Psoas muscle (tissue), 8 donors: ENCODE data around the gene GRB10. TPM values are rescaled to one million over a fixed set of nuclear protein-coding genes. Genes with fewer than 3 reads are reported as not detected.
A peak's percentile ranks its signal among the peaks of the same experiment; 100 is the strongest.
"Not testable (repeated sequence)": the region's sequence is repeated elsewhere in the genome, so short reads cannot be mapped to it uniquely, and the experiment has no call there.

Experiments
- ATAC-seq, 4 donors: fragments of 200-7000 bp; cut with Tn5 transposase; one replicate each; pipeline ENCODE4 v1.9.1; 2020; ENCODE audit warnings: moderate library complexity in 3 of 4, mild to moderate bottlenecking in 2 of 4
- DNase-seq, 2 donors: peaks; one replicate each; pipeline ENCODE4 v3.0.0-alpha.2; 2020
- H3K27ac ChIP-seq: fragments of 200-600 bp; one replicate; pipeline ENCODE4 v1.8.0; 2022
- H3K27me3 ChIP-seq, 3 donors: fragments of 200-600 bp in 1 of 3; one replicate each; pipeline versions ENCODE4 v1.6.1 to v1.8.0; 2013 to 2022; ENCODE audit warnings: low read length in 2 of 3, mild to moderate bottlenecking in 2 of 3, moderate library complexity in 1 of 3; ENCODE audit not compliant: insufficient read depth in 3 of 3
- H3K36me3 ChIP-seq, 2 donors: fragments of 200-600 bp in 1 of 2; one replicate each; pipeline versions ENCODE4 v1.6.1 to v1.8.0; 2013 to 2022; ENCODE audit warnings: low read depth in 1 of 2, mild to moderate bottlenecking in 1 of 2, moderate library complexity in 1 of 2; ENCODE audit not compliant: insufficient read depth in 1 of 2
- H3K4me1 ChIP-seq: fragments of 200-600 bp; one replicate; pipeline ENCODE4 v1.8.0; 2022
- H3K4me3 ChIP-seq: fragments of 200-600 bp; one replicate; pipeline ENCODE4 v1.8.0; 2022; ENCODE audit warnings: mild to moderate bottlenecking
- H3K9me3 ChIP-seq: fragments of 200-600 bp; one replicate; pipeline ENCODE4 v1.8.0; 2022
- WGBS, 3 donors: extraction: QIAGEN DNeasy Blood & Tissue Kit; methylation state at CpG; one replicate each; pipeline versions ENCODE4 v1.1.6 to v1.1.7; 2013; 5-methylcytosine and 5-hydroxymethylcytosine counted together
- intact Hi-C, 2 donors: fragments of 100-400 bp; cut with DNase I; formaldehyde crosslinking; loops; one replicate each; pipeline versions ENCODE4 v1.11.0 to v1.14.2; 2022
- polyA plus RNA-seq, 3 donors: library from polyadenylated mRNA; stranded (reverse); fragments of 200-250 nt; gene quantifications; one replicate each; pipeline ENCODE4 v1.2.3, GENCODE V29; 2013
- total RNA-seq, 4 donors: library from RNA; stranded (reverse); fragmentation: NEBNext Ultra II Directional in 2 of 4; extraction: Animal tissue kit (Norgen Biotek cat#: 25700) in 2 of 4; gene quantifications; one replicate each; pipeline versions ENCODE4 v1.2.1 to v1.2.4, GENCODE V29; 2021 to 2023
- TF ChIP-seq, protein P1 (sequence below): fragments of 200-600 bp; IDR thresholded peaks from one replicate; pipeline ENCODE4 v1.8.0; 2022; ENCODE audit warnings: antibody characterized with exemption
- donor health status: healthy with polysubstance abuse.
- donor health status: DM: no; HTN: no; CAD: no; lungs with moderate emphysema.
- donor health status: Bipolar disorder and iron deficiency.
- donor health status: healthy.
- donor health status: DM: yes; HTN: yes; CAD: no.
- donor health status: DM: no; HTN: no; CAD: no.
- donor health status: DM: no; HTN: no; CAD: no.
- donor health status: DM: yes; HTN: yes; CAD: no.

Gene GRB10
- total and polyA plus RNA-seq, 7 donors: 25.8 to 72.7 (median 53.0) TPM

GRCh38 chr7:50774319-50774718 is 8.4 kb downstream of the GRB10 start:
- 100% methylated on average over 1 of the region's 1 CpG for WGBS, 3 donors
- no peaks in the 10 kb centered on the region for H3K27me3 ChIP-seq
- peaks cover 30% of the 10 kb centered on the region for H3K4me1 ChIP-seq
- H3K4me3 ChIP-seq: no peak overlapping the region
- DNase-seq: no peak
- no peak overlapping the region for H3K27ac ChIP-seq
- TF ChIP-seq, protein P1, sequence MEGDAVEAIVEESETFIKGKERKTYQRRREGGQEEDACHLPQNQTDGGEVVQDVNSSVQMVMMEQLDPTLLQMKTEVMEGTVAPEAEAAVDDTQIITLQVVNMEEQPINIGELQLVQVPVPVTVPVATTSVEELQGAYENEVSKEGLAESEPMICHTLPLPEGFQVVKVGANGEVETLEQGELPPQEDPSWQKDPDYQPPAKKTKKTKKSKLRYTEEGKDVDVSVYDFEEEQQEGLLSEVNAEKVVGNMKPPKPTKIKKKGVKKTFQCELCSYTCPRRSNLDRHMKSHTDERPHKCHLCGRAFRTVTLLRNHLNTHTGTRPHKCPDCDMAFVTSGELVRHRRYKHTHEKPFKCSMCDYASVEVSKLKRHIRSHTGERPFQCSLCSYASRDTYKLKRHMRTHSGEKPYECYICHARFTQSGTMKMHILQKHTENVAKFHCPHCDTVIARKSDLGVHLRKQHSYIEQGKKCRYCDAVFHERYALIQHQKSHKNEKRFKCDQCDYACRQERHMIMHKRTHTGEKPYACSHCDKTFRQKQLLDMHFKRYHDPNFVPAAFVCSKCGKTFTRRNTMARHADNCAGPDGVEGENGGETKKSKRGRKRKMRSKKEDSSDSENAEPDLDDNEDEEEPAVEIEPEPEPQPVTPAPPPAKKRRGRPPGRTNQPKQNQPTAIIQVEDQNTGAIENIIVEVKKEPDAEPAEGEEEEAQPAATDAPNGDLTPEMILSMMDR: no peak
- H3K9me3 ChIP-seq: no peaks in the 10 kb centered on the region
- no peaks in the 10 kb centered on the region for H3K36me3 ChIP-seq
- no peak for ATAC-seq
- intact Hi-C loops: no loop called here

DNA sequence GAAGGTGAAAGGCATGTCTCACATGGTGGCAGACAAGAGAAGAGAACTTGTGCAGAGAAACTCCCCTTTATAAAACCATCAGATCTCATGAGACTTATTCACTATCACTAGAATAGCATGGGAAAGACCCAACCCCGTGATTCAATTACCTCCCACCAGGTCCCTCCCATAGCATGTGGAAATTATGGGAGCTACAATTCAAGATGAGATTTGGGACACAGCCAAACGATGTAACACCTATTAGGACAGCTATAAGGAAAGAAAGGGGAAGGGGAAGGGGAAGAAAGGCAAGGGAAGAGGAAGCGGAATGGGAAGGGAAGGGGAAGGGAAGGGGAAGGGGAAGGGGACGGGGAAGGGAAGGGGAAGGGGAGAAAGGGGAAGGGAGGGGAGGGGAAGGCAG is 9.6 kb downstream of the GRB10 start:
- H3K27me3 ChIP-seq, intact Hi-C loops, H3K36me3 ChIP-seq, H3K4me3 ChIP-seq, H3K9me3 ChIP-seq, H3K27ac ChIP-seq, DNase-seq, ATAC-seq: not testable (repeated sequence)
- peaks cover 31% of the 10 kb centered on the region for H3K4me1 ChIP-seq
- WGBS, 3 donors: 72 to 77% (median 76%) methylated on average over 2 to 3 of the region's 4 CpGs

- Histone ChIP-seq H3K4me1 (peaks cover 47% of the 10 kb centered on the region), H3K4me3 (no peak overlapping the region), H3K27ac (peak overlapping the region; percentile 64), H3K36me3 (no peaks in the 10 kb centered on the region), H3K27me3 (no peaks in the 10 kb centered on the region), H3K9me3 (no peaks in the 10 kb centered on the region)
- TF ChIP-seq, protein P1: no peak
- WGBS, 3 donors: 20 to 37% (median 25%) methylated on average over 9 of the region's 9 CpGs
- peak; percentile 61 to 84 (median 72) for ATAC-seq
- DNase-seq: no peak
- intact Hi-C loops: no loop called here
Measured at GRCh38 chr7:50771120-50772002, 11.3 kb downstream of the GRB10 start.

DNA sequence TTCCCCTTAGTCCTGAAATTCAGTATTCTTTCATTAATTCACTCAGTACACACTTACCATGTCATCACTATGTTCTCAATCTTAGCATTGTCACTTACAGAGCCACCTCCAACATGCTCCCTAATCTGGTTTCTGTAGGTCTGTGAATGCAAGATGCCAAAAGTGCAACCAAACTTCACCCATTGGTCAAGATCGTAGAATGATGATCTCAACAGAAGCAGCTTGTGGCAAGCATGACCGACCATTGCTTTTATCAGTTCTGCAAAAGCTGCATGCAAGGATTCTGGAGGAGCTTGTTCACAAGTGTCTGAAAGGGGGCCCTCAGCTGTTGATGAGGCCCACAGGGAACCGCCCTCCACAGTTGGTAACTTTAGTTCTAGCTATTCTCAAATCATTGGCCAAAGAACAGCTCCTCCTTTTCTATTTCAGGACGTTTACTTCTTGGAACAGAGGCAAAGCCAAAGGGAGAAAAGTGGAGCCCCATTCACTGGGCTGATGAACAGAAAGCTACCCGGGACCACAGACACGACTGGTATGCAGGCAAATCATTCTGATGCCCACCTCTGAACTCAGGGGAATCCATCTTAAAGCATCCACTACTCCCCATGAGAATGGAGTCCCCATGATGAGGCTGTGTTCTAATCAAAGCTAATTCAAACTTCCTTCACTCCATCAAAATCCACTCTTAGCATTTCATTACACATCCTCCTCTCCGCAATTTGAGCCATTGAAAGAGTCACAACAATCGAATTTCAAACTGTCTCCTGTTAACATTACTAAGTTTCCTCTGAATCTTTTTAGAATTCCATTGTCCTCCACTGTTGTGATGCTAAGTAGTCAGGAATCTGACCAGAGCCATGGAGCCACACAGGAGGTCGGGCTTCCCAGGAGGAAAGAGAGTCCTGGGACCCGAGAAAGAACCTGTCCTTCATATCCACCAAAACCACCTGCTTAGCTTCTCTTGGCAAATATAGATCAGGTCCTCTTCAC is 13.9 kb downstream of the GRB10 start:
- Histone ChIP-seq H3K27me3 (no peaks in the 10 kb centered on the region), H3K27ac (no peak overlapping the region), H3K4me3 (no peak overlapping the region), H3K4me1 (peaks cover 58% of the 10 kb centered on the region), H3K36me3 (no peaks in the 10 kb centered on the region), H3K9me3 (no peaks in the 10 kb centered on the region)
- DNase-seq (no peak), ATAC-seq (peak in 1 of 4 donors; percentile 41)
- WGBS, 3 donors: 50 to 67% (median 58%) methylated on average over 10 of the region's 10 CpGs
- TF ChIP-seq, protein P1: no peak
- intact Hi-C loops: no loop called here

GRCh38 chr7:50766849-50767207 is 15.9 kb downstream of the GRB10 start:
- 48 to 75% (median 50%) methylated on average over 2 of the region's 2 CpGs for WGBS, 3 donors
- no peak for DNase-seq
- Histone ChIP-seq H3K9me3 (no peaks in the 10 kb centered on the region), H3K27ac (no peak overlapping the region), H3K4me1 (peaks cover 66% of the 10 kb centered on the region), H3K27me3 (no peaks in the 10 kb centered on the region), H3K36me3 (no peaks in the 10 kb centered on the region), H3K4me3 (no peak overlapping the region)
- no peak for ATAC-seq
- intact Hi-C loops: no loop called here
- TF ChIP-seq, protein P1: no peak
